GM12873 (cell line): ENCODE data around the gene INSIG2.

ENCODE experiments used
- TF ChIP-seq, protein P1 (sequence below): IDR thresholded peaks from 2 replicates; pipeline ENCODE4 v1.5.1; 2012; ENCODE audit warnings: low read depth, mild to moderate bottlenecking, moderate library complexity, low read length, control low read depth; ENCODE audit not compliant: insufficient read depth; ENCODE audit errors: missing control alignments

INSIG2 gene

DNA sequence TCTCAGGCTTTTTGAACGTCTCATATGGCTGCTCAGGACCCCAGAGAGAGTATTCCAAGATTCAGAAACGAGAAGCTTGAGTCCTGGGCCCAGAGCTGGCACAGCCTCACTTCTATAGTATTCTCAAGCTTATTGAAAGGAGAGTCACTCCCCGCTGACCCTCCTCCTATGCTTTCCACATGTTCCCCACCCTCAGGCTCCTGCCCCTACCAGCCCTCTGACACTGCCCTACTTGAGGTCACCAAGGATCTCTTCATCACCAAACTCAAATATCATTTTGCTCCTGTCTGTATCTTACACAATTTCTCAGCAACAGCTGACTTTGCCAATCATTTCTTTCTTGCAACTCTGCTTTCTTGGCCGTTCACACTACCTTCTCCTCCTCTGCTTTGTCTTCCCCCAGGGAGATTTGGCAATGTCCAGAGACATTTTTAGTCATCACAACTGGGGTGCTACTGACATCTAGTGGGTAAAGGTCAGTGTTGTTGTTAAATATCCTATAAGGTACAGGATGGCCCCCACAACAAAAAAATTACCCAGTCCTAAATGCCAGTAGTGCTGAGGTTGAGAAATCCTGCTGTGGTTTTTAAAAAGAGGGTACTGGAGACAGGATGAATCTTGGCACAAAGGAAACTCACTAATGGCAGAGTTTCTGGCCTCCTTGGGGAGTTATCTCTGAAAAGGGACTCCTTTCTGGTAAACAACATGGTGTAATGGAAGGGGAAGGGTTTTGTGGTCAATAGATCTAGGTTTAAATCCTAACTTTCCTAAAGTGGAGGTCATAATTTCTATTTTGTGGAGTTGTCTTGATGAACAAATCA, 26.9 kb upstream of the INSIG2 start:
- TF ChIP-seq, protein P1, sequence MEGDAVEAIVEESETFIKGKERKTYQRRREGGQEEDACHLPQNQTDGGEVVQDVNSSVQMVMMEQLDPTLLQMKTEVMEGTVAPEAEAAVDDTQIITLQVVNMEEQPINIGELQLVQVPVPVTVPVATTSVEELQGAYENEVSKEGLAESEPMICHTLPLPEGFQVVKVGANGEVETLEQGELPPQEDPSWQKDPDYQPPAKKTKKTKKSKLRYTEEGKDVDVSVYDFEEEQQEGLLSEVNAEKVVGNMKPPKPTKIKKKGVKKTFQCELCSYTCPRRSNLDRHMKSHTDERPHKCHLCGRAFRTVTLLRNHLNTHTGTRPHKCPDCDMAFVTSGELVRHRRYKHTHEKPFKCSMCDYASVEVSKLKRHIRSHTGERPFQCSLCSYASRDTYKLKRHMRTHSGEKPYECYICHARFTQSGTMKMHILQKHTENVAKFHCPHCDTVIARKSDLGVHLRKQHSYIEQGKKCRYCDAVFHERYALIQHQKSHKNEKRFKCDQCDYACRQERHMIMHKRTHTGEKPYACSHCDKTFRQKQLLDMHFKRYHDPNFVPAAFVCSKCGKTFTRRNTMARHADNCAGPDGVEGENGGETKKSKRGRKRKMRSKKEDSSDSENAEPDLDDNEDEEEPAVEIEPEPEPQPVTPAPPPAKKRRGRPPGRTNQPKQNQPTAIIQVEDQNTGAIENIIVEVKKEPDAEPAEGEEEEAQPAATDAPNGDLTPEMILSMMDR = peak; percentile 67

DNA sequence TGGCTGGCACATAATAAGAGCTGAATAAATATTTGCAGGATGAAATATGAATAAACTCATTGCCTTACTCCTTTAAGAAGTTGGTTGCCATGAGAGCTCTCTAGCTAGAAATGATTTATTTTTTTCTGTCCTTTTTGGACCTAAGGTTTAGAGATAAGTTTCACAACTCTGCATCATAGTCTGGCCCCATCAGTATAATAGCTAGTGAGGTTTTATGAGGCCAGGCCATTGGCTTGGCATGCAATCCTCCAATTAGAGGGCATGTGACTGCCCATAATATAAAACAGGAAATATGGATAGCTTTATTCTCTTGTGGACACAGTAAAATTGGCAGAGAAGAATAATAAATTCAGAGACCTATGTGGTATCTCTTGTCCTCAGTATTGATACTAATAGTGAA, 26.2 kb upstream of the INSIG2 start:
- TF ChIP-seq, protein P1 = no peak

DNA sequence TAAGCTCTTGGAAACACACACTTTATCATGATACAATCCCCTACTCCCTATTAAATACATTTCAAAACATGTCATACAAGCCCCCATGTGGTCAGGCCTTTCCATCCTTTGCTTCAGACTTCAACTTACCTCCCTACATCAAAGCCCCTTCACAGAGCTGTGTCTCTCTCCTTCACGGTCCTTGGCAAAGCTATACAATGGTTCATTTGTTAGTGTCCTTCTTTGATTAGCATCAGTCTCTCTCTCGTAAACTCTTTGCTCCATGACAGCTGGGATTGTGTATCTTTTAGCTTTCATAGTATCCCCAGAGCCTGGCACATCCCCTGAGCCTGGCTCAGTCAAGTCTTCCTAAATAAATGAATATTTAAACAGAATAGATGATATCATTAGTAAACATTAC, 25.6 kb upstream of the INSIG2 start:
- TF ChIP-seq, protein P1 = no peak

DNA sequence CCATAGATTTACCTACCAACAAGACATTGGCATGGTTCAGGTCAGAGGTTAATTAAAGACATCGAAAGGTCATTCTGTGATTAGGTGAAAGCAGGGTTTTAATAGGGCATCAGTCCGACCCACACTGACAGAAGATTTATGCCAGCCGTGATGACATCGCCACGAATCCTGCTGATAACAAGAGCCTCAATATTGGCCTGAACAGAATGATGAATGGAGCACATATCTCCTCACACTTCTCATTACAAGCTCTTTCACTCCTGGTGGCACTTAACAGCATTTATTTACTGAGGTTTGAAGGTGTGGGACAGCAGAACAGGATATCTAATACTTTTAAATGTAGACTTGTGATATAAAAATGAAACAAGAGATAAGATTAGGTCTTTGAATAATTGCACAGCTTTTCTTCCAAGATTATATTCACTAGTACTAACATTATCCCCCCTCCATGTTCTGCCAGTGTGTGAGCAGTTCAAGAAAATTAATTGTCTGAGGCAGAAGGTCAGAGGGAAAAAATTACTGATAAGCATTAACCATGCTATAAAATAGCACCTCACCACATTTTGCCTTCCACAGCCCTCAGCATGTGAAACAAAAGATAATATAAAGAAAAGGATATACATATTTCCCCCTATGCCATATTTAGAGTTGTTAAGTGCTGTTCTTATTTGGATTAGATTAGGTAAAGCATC, 23.1 kb upstream of the INSIG2 start:
- TF ChIP-seq, protein P1 = no peak

DNA sequence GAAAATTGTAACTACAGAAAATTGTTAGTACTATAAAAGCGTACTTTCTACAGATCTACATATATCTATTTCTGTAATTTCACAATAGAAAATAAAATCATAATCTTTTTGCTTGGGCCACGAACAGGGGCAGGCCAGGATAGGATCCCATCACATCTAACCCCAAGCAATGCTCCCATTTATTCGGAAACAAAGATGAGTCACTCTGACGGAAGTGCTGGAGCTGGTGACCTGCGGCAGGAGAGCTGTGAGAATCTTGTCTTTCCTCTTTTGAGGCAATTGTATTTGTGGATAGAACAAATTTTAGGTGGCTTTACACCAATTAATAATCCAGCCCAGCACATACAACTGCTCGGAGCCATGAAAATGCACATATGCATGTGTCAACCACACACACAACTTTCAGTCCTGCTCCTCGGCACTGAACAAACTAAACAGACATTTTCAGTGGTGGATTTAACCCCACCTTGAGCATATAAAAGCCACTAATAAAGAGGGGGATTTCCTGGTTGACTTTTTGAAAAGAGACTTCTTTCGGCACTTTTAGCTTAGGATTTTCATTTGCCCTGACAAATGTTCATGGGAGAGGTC, 22.3 kb upstream of the INSIG2 start:
- TF ChIP-seq, protein P1 = no peak

DNA sequence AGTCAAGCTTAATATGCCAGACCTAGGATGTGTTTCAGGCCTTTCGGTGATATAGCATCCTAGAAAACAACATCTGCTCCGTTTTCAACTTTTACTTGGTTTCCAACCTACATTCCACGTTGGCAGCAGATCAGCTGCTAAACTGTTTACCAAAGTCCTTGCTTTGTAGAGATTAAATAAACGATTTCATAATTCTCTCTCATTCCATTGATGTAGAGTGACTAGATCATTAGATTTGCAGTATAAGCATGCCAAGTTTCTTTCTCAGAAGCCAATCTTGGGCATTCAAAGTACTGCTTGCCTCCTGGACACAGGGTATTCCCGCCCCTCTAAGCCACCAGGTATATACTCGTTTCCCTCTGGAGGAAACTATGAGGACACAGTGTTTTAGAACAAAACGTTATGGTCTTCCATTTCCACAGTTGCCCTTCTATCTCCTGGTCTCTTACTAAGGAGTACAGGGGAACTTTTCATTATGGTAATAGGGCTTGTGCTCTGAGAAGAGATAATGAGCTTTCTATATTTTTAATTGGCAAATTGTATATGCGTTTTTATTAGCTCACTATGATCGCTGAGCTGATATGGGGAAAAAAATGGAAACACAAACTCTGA, 10.5 kb upstream of the INSIG2 start:
- TF ChIP-seq, protein P1 = no peak

DNA sequence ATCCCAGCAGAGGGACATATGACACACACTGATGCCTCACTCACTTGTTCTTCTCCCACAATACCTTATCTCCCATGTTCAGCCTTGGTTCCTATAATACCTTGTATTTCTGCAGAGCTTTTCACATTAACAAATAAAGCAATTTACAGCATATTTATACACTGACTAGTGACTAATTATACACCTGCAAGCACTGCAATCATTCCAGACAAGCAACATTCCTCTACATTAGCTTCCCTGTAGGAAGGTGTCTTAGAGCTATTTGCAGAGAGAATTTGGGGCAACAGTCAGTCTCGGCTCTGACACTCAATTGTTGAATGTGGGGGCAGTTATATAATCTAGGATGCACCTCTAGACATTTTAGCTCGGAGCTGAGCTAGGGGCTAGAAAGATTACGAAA, 9.5 kb upstream of the INSIG2 start:
- TF ChIP-seq, protein P1 = no peak
